A673 (cell line): ENCODE measurements around the gene CTDSP2.

Source experiments
- EZH2 ChIP-seq: fragments of 200-600 bp; sonication (generic); IDR thresholded peaks from 2 replicates; pipeline ENCODE4 v1.6.1; 2017; ENCODE audit warnings: borderline replicate concordance, low read depth, mild to moderate bottlenecking, mixed read lengths, antibody characterized with exemption, low read length; ENCODE audit not compliant: poor library complexity, severe bottlenecking
- TF ChIP-seq, protein P1 (sequence below): fragments of 300-800, 200-600 bp; sonication (generic); conservative IDR thresholded peaks from 2 replicates; pipeline ENCODE4 v1.5.1; 2017; ENCODE audit warnings: low read depth, mild to moderate bottlenecking, antibody characterized with exemption, low read length, moderate library complexity, mixed read lengths

DNA sequence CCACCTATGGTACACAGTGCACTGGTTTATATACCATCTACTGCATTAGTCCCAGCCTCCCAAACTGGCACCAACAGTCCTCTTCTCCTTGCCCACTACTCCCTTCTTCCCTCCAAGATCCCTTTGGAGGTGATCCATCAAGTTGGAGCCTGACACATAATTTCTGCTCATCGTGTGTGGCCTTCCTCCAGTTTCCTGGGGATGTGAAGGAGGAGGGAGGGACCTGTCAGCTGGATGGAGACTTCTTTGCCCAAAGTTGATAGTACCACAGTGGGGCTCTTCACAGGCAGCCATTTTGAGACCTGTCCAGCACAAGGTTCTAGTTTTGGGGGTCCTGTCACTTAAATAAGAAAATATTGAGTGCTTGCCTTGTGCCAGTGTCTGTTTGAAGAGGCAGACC lies 17.1 kb upstream of the CTDSP2 start:
- TF ChIP-seq, protein P1, sequence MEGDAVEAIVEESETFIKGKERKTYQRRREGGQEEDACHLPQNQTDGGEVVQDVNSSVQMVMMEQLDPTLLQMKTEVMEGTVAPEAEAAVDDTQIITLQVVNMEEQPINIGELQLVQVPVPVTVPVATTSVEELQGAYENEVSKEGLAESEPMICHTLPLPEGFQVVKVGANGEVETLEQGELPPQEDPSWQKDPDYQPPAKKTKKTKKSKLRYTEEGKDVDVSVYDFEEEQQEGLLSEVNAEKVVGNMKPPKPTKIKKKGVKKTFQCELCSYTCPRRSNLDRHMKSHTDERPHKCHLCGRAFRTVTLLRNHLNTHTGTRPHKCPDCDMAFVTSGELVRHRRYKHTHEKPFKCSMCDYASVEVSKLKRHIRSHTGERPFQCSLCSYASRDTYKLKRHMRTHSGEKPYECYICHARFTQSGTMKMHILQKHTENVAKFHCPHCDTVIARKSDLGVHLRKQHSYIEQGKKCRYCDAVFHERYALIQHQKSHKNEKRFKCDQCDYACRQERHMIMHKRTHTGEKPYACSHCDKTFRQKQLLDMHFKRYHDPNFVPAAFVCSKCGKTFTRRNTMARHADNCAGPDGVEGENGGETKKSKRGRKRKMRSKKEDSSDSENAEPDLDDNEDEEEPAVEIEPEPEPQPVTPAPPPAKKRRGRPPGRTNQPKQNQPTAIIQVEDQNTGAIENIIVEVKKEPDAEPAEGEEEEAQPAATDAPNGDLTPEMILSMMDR = no peak
- TF ChIP-seq EZH2 = no peak
